B cell (primary cell): ENCODE results near the gene CAMK4. TPM values are rescaled to one million over a fixed set of nuclear protein-coding genes. Genes with fewer than 3 reads are reported as not detected.

Experiments
- ATAC-seq: fragments of 200-7000 bp; cut with Tn5 transposase; one replicate; pipeline ENCODE4 v1.10.0; 2021; ENCODE audit warnings: low read depth, mild to moderate bottlenecking, moderate number of reproducible peaks, moderate library complexity
- CTCF ChIA-PET: fragments of 350-600 bp; sonication (Branson Sonifier 250); formaldehyde crosslinking; loops from one replicate; lab custom pipeline; 2021; ENCODE audit warnings: antibody characterized with exemption, inconsistent platforms; lab: Charles Lee
- POLR2A ChIA-PET: fragments of 350-600 bp; sonication (Branson Sonifier 250); formaldehyde crosslinking; loops from one replicate; lab custom pipeline; 2021; ENCODE audit warnings: antibody characterized with exemption; lab: Charles Lee
- DNase-seq: peaks from one replicate; pipeline ENCODE4 v3.0.0; 2013
- H2AFZ ChIP-seq: 2 replicates; pipeline ENCODE4 v1.6.1; 2012; ENCODE audit warnings: mild to moderate bottlenecking, low read depth, low read length; ENCODE audit not compliant: insufficient read depth, poor library complexity, severe bottlenecking
- H3K27ac ChIP-seq, 2 donors: 1 replicate in 1 of 2; 2 replicates in 1 of 2; pipeline ENCODE4 v1.5.1; 2012 to 2013; ENCODE audit warnings: low read length in 2 of 2, mild to moderate bottlenecking in 2 of 2, moderate library complexity in 1 of 2
- H3K27me3 ChIP-seq, 4 experiments: fragments of 200-600 bp in 1 of 4; sonication (generic) in 1 of 4; replicated peaks in 1 of 4; 1 replicate in 2 of 4; 2 replicates in 2 of 4; pipeline versions ENCODE4 v1.6.1 to v1.7.0; 2013 to 2016; ENCODE audit warnings: low read length in 3 of 4, mild to moderate bottlenecking in 2 of 4, mixed read lengths in 1 of 4, moderate library complexity in 1 of 4; ENCODE audit not compliant: insufficient read depth in 4 of 4, control insufficient read depth in 3 of 4; ENCODE audit errors: control extremely low read depth in 1 of 4
- H3K36me3 ChIP-seq, 2 experiments: replicated peaks in 1 of 2; 1 replicate in 1 of 2; 2 replicates in 1 of 2; pipeline versions ENCODE4 v1.6.1 to v1.7.1; 2013; ENCODE audit warnings: low read length in 1 of 2; ENCODE audit not compliant: insufficient read depth in 2 of 2, control insufficient read depth in 1 of 2; ENCODE audit errors: control extremely low read depth in 1 of 2, extremely low read depth in 1 of 2
- H3K4me1 ChIP-seq, 2 donors: fragments of 200-600 bp in 1 of 2; sonication (generic) in 1 of 2; 1 replicate in 1 of 2; 2 replicates in 1 of 2; pipeline versions ENCODE4 v1.5.1 to v1.6.1; 2013 to 2017; ENCODE audit warnings: low read length in 2 of 2; ENCODE audit not compliant: control insufficient read depth in 2 of 2, insufficient read depth in 2 of 2
- H3K4me2 ChIP-seq: replicated peaks from 2 replicates; pipeline ENCODE3; 2012; ENCODE audit warnings: mild to moderate bottlenecking, low read depth, low read length; ENCODE audit not compliant: poor library complexity, severe bottlenecking
- H3K4me3 ChIP-seq, 5 experiments: fragments of 200-600 bp in 1 of 5; sonication (generic) in 1 of 5; 1 replicate in 3 of 5; 2 replicates in 2 of 5; pipeline versions ENCODE4 v1.5.1 to v1.7.0; 2011 to 2016; ENCODE audit warnings: low read length in 4 of 5, mild to moderate bottlenecking in 4 of 5, low read depth in 2 of 5, control low read depth in 1 of 5, moderate library complexity in 1 of 5; ENCODE audit not compliant: insufficient read depth in 1 of 5; ENCODE audit errors: control extremely low read depth in 1 of 5, extremely low read depth in 1 of 5
- H3K79me2 ChIP-seq: fragments of 200-600 bp; sonication (generic); one replicate; pipeline ENCODE4 v1.6.0; 2016; ENCODE audit warnings: low read length; ENCODE audit not compliant: control insufficient read depth, insufficient read depth
- H3K9ac ChIP-seq: fragments of 200-600 bp; sonication (generic); 2 replicates; pipeline ENCODE4 v1.6.1; 2017; ENCODE audit warnings: mild to moderate bottlenecking, low read length, moderate library complexity
- H3K9me3 ChIP-seq, 3 donors: one replicate each; pipeline versions ENCODE4 v1.6.1 to v1.7.1; 2013; ENCODE audit warnings: low read length in 2 of 3; ENCODE audit not compliant: control insufficient read depth in 2 of 3, insufficient read depth in 1 of 3; ENCODE audit errors: control extremely low read depth in 1 of 3
- H4K20me1 ChIP-seq: 2 replicates; pipeline ENCODE4 v1.6.0; 2012; ENCODE audit warnings: mild to moderate bottlenecking, low read length; ENCODE audit not compliant: insufficient read depth, control insufficient read depth, poor library complexity, severe bottlenecking
- H3K27ac Mint-ChIP-seq: one replicate; pipeline ENCODE4 v1.8.0; 2021; ENCODE audit warnings: mixed read lengths
- H3K27me3 Mint-ChIP-seq: one replicate; pipeline ENCODE4 v1.8.0; 2021; ENCODE audit warnings: mixed read lengths
- H3K4me1 Mint-ChIP-seq: one replicate; pipeline ENCODE4 v1.8.0; 2021; ENCODE audit warnings: mixed read lengths
- H3K4me3 Mint-ChIP-seq: one replicate; pipeline ENCODE4 v1.8.0; 2021; ENCODE audit warnings: mixed read lengths
- H3K9me3 Mint-ChIP-seq: one replicate; pipeline ENCODE4 v1.8.0; 2022; ENCODE audit warnings: mixed read lengths; ENCODE audit not compliant: insufficient read depth
- CTCF ChIP-seq: fragments of 200-600 bp; IDR thresholded peaks from one replicate; pipeline ENCODE4 v1.8.0; 2022; ENCODE audit warnings: antibody characterized with exemption, mild to moderate bottlenecking
- EZH2 ChIP-seq: IDR thresholded peaks from 2 replicates; pipeline ENCODE4 v1.6.1; 2012; ENCODE audit warnings: borderline replicate concordance, low read depth, mild to moderate bottlenecking, moderate library complexity, low read length; ENCODE audit not compliant: insufficient read depth, poor library complexity, severe bottlenecking
- WGBS: methylation state at CpG from one replicate; pipeline ENCODE4 v1.1.5; 2013; ENCODE audit warnings: missing lambda C conversion rate; ENCODE audit not compliant: insufficient coverage; 5-methylcytosine and 5-hydroxymethylcytosine counted together
- intact Hi-C: fragments of 100-400 bp; cut with micrococcal nuclease; formaldehyde crosslinking; loops from one replicate; pipeline ENCODE4 v1.10.0; 2022
- polyA plus RNA-seq: library from polyadenylated mRNA; depleted of rRNA; stranded (reverse); fragments of >200 nt; gene quantifications from 2 replicates; pipeline ENCODE4 v1.2.3, GENCODE V29; 2012
- total RNA-seq, 2 donors: library from RNA; stranded (reverse); fragments of 120-200 nt in 1 of 2; gene quantifications; 1 replicate in 1 of 2; 2 replicates in 1 of 2; pipeline versions ENCODE4 v1.2.3 to v1.2.4, GENCODE V29; 2013 to 2022

The CAMK4 gene
- total and polyA plus RNA-seq, 2 donors (not counting 1 experiment from before 2014, with no cell fraction given), result 0.78 to 4.8 TPM

GRCh38 chr5:111532886-111533582 lies 308.9 kb downstream of the CAMK4 start:
- H3K4me1 ChIP-seq, result peaks cover 13 to 17% of the 10 kb centered on the region in 2 donors
- ChIA-PET POLR2A (no interaction called here), CTCF (interaction anchor here (1.2 to 1.5 kb wide), 2 partner anchors 18 to 24 kb away, joined by 4 to 6 read pairs; no protein-coding TSS in a partner anchor)
- no peak overlapping the region for H3K4me2 ChIP-seq
- peaks cover 17% of the 10 kb centered on the region for H3K27me3 Mint-ChIP-seq
- no peaks in the 10 kb centered on the region for H4K20me1 ChIP-seq
- peaks cover 0 to under 1% (median 0%) of the 10 kb centered on the region in 4 experiments for H3K27me3 ChIP-seq
- H3K36me3 ChIP-seq, result no peaks in the 10 kb centered on the region
- WGBS, result 80% methylated on average over 1 of the region's 5 CpGs
- H3K27ac ChIP-seq, result no peak overlapping the region
- no peak overlapping the region for H3K27ac Mint-ChIP-seq
- no peaks in the 10 kb centered on the region for H3K9me3 ChIP-seq
- peaks cover 20% of the 10 kb centered on the region for H3K4me1 Mint-ChIP-seq
- TF ChIP-seq CTCF (no peak), EZH2 (no peak)
- no peak for ATAC-seq
- no peaks in the 10 kb centered on the region for H3K79me2 ChIP-seq
- H3K9ac ChIP-seq, result no peak overlapping the region
- H2AFZ ChIP-seq, result no peak overlapping the region
- no peak overlapping the region for H3K4me3 Mint-ChIP-seq
- intact Hi-C loops, result loop anchor here (5.0 kb wide), 1 partner anchor 614 kb away; no protein-coding TSS in a partner anchor
- DNase-seq, result no peak
- H3K4me3 ChIP-seq, result no peak overlapping the region
- no peaks in the 10 kb centered on the region for H3K9me3 Mint-ChIP-seq

GRCh38 chr5:111535879-111536549 lies 311.8 kb downstream of the CAMK4 start:
- intact Hi-C loops, result no loop called here
- no peak overlapping the region for H3K4me3 Mint-ChIP-seq
- Histone ChIP-seq H3K27me3 (peaks cover 0 to 6% (median 2%) of the 10 kb centered on the region in 4 experiments), H3K4me3 (no peak overlapping the region), H3K9ac (no peak overlapping the region), H3K9me3 (no peaks in the 10 kb centered on the region), H3K4me1 (peaks cover 3 to 4% of the 10 kb centered on the region in 2 donors), H3K4me2 (no peak overlapping the region), H3K79me2 (no peaks in the 10 kb centered on the region), H3K36me3 (no peaks in the 10 kb centered on the region), H2AFZ (no peak overlapping the region), H4K20me1 (no peaks in the 10 kb centered on the region), H3K27ac (no peak overlapping the region)
- no peak for ATAC-seq
- TF ChIP-seq EZH2 (no peak), CTCF (no peak)
- WGBS, result no CpG with 5 or more reads among the region's 1 CpG
- H3K4me1 Mint-ChIP-seq, result peaks cover 4% of the 10 kb centered on the region
- no peaks in the 10 kb centered on the region for H3K9me3 Mint-ChIP-seq
- no peak overlapping the region for H3K27ac Mint-ChIP-seq
- ChIA-PET CTCF (interaction anchor here (0.5 to 1.8 kb wide), 5 partner anchors 12 to 612 kb away, joined by 3 to 5 read pairs (median 3); partner anchors contain the start of gene STARD4), POLR2A (no interaction called here)
- no peak for DNase-seq
- H3K27me3 Mint-ChIP-seq, result peaks cover 33% of the 10 kb centered on the region
